Measurements from ENCODE around the gene PDLIM1.

DNA sequence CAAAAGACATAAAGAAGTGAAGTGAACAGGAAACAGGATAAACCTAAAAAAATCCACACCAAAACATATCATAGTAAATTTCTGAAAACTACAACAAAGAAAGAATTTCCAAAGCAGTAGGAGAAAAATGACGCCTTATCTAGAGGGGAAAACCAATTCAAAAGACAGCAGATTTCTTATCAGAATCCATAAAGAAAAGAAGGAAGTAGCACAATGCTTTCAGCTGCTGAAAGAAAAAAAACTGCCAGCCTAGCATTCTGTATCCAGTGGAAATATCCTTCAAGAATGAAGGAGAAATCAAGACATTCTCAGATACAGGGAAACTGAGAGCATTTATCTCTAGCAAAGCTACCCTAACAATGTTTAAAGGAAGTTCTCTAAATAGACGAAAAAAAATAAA is 37.8 kb downstream of the PDLIM1 start:
- TF ChIP-seq, protein P1, sequence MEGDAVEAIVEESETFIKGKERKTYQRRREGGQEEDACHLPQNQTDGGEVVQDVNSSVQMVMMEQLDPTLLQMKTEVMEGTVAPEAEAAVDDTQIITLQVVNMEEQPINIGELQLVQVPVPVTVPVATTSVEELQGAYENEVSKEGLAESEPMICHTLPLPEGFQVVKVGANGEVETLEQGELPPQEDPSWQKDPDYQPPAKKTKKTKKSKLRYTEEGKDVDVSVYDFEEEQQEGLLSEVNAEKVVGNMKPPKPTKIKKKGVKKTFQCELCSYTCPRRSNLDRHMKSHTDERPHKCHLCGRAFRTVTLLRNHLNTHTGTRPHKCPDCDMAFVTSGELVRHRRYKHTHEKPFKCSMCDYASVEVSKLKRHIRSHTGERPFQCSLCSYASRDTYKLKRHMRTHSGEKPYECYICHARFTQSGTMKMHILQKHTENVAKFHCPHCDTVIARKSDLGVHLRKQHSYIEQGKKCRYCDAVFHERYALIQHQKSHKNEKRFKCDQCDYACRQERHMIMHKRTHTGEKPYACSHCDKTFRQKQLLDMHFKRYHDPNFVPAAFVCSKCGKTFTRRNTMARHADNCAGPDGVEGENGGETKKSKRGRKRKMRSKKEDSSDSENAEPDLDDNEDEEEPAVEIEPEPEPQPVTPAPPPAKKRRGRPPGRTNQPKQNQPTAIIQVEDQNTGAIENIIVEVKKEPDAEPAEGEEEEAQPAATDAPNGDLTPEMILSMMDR (IDR thresholded peaks at IDR 0.05 in 8 of 11, conservative IDR thresholded peaks at IDR 0.05 in 3 of 11) = no peak
- no peak for TF ChIP-seq POLR2A (IDR thresholded peaks at IDR 0.05)
